SH-SY5Y (cell line): ENCODE data around the gene GPRIN2.

Source experiments
- GATA2 ChIP-seq: IDR thresholded peaks from 2 replicates; pipeline ENCODE4 v1.6.1; 2011; ENCODE audit warnings: mild to moderate bottlenecking, low read depth, low read length
- GATA3 ChIP-seq: IDR thresholded peaks from 2 replicates; pipeline ENCODE4 v1.6.1; 2011; ENCODE audit warnings: low read depth, mild to moderate bottlenecking, low read length, moderate library complexity

The GPRIN2 gene

DNA sequence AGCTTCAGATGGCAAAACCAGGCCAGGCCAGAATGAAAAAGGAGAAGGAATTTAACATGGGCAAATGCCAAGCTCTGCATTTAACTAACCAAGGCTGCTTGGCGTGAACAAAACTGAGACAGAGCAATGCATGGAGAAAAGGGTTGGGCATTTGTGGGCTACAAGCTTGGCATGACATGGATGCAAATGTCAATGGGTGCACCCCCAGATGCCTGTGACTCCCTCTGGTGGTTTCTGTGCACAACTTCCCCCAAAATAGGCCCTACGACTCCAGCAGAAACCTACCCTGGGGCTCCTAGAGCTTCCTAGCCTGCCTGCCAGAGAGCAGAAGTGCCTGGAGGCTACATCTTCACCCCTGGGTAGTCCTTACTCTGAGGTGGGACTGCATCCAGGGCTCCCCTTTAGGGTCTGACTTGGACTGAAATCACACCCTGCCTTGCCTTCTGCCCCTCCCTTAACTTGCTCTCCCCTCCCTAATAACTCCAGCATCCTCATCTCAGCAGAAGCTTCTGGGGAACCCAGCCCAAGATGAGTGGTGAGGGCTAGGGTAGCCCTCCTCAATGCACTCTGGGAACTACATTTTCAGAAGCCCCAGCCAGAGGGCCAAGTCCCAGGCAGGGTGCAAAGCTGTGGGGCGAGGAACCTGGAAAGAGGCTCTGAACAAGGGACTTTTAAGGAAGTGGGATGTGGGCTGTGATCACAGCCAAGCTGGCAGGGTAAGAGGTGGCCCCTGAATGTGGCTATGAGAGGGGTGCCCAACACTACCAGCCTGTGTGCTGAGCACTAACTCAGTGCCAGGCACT, 11.3 kb downstream of the GPRIN2 start:
- TF ChIP-seq GATA3 (no peak), GATA2 (no peak)

DNA sequence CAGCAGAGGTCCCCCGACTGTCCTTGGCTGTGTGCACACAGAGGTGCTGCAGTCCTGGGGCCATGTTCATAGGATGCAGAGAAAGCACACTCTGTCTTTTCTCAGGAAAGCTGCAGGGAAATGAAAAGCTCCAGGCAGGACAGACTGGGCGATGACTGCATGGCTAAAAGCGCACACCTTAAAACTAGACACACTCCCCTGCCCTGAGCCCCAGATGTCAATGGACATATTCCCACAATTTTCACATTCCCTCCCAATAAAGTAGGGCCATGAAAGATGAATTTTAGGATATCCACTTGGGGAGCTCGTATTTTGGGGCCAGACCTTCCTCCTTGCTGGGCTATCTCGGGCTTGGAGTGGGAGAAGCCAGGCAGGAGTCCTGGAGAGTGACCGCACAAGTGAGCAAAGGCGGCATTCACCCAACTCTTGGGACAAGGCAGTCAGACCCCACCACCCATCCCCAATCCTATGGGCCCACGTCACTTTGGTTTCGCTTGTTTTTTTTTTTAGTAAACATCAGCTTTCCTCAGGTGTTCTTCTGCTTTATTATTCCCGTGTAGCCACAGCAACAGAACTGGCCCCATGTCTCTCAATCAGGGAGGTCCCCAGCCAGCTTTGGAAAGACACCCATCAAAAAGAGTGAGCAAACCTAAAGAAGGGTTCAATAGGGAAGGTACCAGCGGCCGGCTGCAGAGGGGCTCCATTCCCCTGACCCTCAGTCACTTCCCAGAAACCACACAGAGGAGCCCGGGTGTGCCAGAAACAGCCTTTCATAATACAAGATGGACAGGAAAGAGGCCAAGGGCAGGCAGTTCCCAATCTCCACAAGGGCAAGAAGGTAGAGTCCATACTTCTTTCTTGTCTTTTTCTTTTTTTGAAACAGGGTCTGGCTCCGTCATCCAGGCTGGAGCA, 12.7 kb downstream of the GPRIN2 start:
- no peak for TF ChIP-seq GATA3
- TF ChIP-seq GATA2: no peak

DNA sequence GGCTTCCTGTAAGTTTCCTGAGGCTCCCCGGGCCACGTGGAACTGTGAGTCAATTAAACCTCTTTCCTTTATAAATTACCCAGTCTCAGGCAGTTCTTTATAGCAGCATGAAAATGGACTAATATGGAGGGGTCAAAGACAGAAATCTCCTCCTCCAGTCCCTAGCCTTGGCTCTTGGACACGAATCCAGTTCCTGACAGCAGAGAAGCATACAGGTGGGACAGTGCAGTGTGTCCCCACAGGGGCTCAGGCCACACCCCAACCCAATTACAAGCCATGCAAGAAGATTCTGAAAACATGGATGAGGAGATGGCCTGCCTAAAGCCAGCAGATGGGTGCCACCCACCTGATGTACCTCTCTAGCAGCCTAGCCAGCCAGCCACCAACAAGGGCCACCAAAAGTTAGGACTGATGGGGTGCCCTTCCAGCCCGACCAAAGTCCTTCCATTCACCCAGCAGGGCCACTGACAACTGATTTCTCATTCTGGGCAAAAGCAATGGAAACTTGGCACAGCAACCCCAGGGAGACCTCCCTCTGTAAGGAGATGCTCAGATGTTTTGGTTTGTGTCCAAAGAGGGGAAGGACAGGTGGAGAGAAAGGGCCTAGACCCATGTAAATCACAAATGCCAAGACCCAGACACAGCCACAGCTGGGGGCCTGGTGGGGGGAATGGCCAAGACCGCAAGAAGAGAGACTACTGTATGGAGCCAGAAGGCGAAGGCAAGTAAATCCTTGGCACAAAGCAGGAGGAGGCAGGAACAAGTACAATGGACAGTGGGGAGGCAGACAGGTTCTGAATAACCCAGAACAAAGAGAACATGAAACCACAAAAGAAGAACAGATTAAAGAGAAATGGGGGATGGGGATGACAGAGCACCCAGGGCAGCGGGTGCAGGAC, 13.6 kb downstream of the GPRIN2 start:
- TF ChIP-seq GATA3 (no peak), GATA2 (no peak)

DNA sequence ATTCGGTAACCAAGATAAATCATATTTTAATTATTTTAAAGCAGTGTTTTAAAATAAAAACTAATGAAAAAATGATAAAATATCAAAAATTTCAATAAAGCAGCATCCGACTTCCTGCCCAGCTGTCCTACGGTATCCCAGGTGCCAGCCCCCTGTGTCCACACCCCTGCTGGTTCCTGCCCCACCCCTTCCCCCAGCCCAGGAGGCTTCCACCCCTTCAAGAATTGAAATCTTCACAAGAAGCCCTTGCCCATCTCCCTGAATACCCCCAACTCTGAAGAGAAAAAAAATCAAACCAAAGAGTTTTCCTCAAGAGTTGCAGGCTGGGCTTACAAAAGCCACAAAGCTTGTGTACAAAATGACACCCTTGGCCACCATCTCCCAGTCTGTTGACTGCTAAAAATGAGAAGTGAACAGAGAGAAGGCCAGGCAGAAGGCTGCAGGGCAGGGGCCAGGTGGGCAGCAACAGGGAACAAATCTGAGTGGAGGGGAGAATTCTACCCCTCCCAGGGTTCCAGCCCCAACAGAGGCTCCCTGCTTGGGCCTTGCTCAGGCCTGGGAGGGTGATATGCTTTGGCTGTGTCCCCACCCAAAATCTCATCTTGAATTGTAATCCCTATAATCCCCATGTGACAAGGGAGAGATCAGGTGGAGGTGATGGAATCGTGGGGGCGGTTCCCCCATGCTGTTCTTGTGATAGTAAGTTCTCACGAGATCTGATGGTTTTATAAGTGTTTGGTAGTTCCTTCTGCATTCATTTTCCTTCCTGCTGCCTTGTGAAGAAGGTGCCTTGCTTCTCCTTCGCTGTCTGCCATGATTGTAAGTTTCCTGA, 14.5 kb downstream of the GPRIN2 start:
- TF ChIP-seq GATA3 (no peak), GATA2 (no peak)

DNA sequence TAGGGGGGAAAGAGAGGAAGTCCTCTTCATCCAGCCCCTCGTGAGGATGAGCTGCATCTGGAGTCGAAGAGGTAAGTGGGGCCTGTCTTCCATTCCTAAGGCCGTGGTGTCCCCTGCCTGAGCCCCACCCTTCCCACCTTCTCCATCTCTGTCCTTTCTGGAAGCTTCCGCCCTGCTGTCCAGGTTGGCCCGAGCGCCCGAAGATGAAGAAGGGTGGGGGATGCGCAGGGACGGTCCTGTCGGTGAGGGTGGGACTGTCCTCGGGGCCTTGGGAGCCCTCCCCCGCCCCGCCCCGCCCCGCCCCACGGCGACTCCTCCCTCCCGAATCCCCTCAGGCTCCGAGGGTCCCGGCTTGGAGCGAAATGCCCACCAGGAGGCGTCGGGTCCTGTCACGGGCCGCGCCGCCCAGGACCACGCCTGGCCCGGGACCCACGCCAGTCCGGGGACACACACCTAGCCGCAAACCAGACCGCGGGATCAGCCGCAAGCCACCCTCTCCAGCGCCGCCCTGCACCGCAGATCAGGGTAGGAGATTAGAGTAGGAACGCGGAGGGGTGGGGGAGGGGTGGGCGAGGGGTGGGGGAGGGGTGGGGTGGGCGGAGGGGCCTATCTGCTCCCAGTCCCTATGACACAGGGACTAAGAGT, 15.3 kb downstream of the GPRIN2 start:
- TF ChIP-seq GATA2 (peak; percentile 44), GATA3 (no peak)

DNA sequence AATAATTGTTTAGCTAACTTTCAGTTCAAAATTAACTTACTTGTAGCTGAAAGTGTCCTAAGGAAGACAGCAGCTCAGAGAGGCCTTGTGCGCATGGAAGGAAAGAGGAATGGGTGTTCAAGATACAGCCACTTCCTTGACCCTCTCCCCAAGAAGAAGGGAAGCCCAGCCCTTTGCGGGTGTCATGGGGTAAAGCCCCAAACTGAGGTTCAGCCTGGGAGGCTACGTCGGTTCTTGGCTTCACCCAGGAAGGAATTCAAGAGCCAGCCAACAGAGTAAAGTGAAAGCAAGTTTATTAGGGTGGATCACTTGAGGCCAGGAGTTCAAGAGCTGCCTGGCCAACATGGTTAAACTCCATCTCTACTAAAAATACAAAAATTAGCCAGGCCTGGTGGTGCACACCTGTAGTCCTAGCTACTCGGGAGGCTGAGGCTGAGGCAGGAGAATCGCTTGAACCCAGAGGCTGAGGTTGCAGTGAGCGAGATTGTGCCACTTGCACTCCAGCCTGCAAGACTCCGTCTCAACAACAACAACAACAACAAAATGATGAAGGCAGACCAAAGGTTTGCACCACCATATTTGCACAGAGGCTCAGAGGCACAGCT, 15.9 kb downstream of the GPRIN2 start:
- TF ChIP-seq GATA2 (no peak), GATA3 (no peak)

DNA sequence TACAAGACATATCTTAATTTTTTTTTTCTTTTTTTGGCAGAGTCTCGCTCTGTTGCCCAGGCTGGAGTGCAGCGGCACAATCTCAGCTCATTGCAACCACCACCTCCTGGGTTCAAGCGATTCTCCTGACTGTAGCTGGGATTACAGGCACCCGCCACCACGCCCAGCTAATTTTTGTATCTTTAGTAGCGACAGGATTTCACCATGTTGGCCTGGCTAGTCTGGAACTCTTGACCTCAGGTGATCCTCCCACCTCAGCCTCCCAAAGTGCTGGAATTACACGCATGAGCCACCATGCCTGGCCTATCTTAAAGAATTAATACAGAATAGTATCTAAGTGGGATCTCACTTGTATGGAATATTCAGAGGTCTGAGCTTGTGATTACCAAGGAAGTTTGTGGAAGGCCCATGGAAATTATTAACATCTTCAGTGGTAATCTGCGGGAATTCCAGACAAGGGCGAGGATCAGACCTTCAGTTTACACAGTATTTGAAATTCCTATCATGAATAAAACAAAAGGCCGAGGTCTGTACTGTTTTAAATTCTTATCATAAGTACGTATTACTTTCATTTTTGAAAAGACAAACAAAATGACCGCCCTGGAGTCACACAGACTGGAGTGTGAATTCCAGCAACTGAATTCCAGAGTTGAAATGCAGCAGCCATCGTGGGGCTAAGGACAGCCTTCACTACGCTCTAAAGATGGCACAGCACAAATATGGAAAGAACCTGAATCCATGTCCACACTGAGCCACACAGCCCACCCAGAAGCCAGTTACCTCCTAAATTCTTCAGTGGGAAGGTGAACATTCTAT, 16.7 kb downstream of the GPRIN2 start:
- TF ChIP-seq GATA2 (no peak), GATA3 (no peak)

DNA sequence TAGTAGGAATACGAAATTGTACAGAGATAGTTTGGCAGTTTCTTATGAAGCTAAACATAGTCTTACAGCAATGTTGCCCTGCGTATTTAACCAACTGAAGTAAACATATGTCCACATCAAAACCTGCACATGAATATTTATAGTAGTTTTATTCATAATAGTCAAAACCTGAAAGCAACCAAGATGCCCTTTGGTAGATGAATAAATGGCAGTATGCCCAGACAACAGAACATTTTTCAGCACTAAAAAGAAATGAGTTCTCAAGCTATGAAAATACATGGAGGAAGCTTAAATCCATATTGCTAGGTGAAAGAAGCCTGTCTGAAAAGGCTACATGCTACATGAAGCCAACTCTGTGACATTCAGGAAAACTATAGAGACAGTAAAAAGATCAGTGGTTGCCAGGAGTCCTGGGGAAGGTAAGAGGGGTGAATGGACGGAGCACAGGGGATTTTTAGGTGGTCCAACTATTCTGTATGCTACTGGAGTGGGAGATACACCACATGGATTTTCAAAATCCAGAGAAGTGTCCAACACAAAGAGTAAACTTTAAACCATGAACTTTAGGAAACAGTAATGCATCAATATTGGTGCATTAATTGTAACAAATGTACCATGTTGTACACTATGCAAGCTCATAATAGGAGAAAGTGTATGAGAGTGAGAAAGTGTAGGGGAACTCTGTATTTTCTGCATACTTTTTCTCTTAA, 17.6 kb downstream of the GPRIN2 start:
- TF ChIP-seq GATA3 (no peak), GATA2 (no peak)

DNA sequence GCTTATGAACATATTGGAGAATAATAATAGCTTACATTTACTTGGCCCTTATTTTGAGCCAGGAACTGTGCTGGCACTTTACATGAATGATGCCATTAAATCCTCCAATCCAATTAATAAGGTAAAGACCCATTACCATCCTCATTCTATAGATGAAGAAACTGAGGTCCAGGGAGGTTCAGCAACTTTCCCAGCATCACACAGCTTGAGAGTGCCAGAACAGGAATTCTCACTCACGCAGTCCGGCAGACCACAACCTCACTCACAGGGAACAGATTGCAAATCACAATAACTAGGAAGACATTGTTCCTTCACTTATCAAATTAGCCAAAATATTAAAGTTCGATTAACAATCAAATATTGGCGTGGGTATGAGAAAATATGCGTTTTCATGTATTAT, 18.3 kb downstream of the GPRIN2 start:
- TF ChIP-seq GATA2 (no peak), GATA3 (no peak)

DNA sequence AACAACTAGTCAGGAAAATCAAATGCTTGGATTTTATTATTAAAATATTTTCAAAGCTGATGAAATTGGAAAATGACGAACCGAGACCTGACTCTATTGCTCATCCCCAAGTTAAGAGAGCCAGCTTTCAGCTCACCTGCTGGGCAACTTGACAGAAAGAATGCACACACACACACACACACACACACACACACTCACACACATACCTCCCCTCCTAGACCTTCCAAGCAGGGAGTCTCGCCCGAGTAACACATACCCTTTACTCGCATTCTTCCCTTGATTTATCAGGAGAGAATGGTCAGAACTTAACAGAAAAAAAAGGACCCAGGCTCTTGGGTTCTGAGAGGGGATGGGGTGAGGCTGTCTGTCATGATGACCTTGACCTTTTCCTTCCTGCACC, 19.1 kb downstream of the GPRIN2 start:
- TF ChIP-seq GATA2: no peak
- TF ChIP-seq GATA3: no peak

DNA sequence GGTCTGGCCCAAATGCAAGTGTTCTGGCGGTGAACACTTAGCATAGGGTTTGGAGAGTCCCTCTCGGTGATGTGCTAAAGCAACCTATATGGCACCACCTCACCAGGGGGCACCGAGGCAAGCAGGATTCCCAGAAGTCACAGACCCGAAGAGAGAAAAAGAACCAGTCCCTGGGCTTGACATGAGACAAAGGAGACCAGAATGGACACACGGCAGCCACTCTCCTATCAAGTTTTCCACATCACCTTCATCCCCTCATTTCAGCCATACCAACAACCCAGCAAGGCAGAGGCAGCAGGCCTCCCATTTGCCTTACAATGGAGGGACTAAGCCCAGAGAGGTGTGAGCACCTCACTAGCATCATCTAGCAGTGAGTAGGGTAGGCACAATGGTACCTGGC, 19.7 kb downstream of the GPRIN2 start:
- no peak for TF ChIP-seq GATA2
- TF ChIP-seq GATA3: no peak

DNA sequence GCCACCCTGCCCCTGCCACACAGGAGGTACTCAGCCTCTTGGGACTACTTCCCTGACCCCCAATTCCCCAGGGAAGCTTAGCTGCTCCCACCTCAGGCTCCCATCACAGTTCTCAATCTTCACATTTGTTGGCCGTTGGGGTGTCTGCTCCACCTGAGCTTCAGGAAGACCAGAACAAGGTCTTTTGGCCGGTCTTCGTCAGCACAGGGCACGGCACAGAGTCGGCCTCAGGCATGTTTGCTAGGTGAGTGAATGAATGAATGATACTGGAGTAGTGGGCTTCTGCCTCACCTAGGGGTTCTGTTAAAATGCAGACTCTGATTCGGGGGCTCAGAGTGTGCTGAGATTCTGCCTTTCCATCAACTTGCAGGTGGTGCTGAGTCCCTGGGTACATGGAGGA, 20.3 kb downstream of the GPRIN2 start:
- no peak for TF ChIP-seq GATA3
- no peak for TF ChIP-seq GATA2
